Measurements from ENCODE around the gene SPATA31E1.

GRCh38 chr9:87891754-87892153, 9.1 kb downstream of the SPATA31E1 start:
- TF ChIP-seq USF2 (CRISPR knock-in tag; IDR thresholded peaks at IDR 0.05) (no peak), HMGXB4 (CRISPR knock-in tag; IDR thresholded peaks at IDR 0.05) (no peak), ZBTB21 (CRISPR knock-in tag; IDR thresholded peaks at IDR 0.05; ENCODE audit: borderline replicate concordance) (no peak), ZNF317 (CRISPR knock-in tag; IDR thresholded peaks at IDR 0.05; ENCODE audit: borderline replicate concordance, low read depth) (no peak), TCF7 (CRISPR knock-in tag; IDR thresholded peaks at IDR 0.05; ENCODE audit: low read depth) (no peak), JUN (CRISPR knock-in tag; IDR thresholded peaks at IDR 0.05) (no peak), NFYB (CRISPR knock-in tag; conservative IDR thresholded peaks at IDR 0.05; ENCODE audit: low read depth) (no peak)
- TF ChIP-seq, protein P1, sequence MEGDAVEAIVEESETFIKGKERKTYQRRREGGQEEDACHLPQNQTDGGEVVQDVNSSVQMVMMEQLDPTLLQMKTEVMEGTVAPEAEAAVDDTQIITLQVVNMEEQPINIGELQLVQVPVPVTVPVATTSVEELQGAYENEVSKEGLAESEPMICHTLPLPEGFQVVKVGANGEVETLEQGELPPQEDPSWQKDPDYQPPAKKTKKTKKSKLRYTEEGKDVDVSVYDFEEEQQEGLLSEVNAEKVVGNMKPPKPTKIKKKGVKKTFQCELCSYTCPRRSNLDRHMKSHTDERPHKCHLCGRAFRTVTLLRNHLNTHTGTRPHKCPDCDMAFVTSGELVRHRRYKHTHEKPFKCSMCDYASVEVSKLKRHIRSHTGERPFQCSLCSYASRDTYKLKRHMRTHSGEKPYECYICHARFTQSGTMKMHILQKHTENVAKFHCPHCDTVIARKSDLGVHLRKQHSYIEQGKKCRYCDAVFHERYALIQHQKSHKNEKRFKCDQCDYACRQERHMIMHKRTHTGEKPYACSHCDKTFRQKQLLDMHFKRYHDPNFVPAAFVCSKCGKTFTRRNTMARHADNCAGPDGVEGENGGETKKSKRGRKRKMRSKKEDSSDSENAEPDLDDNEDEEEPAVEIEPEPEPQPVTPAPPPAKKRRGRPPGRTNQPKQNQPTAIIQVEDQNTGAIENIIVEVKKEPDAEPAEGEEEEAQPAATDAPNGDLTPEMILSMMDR (IDR thresholded peaks at IDR 0.05) = no peak
- TF ChIP-seq, protein P2, sequence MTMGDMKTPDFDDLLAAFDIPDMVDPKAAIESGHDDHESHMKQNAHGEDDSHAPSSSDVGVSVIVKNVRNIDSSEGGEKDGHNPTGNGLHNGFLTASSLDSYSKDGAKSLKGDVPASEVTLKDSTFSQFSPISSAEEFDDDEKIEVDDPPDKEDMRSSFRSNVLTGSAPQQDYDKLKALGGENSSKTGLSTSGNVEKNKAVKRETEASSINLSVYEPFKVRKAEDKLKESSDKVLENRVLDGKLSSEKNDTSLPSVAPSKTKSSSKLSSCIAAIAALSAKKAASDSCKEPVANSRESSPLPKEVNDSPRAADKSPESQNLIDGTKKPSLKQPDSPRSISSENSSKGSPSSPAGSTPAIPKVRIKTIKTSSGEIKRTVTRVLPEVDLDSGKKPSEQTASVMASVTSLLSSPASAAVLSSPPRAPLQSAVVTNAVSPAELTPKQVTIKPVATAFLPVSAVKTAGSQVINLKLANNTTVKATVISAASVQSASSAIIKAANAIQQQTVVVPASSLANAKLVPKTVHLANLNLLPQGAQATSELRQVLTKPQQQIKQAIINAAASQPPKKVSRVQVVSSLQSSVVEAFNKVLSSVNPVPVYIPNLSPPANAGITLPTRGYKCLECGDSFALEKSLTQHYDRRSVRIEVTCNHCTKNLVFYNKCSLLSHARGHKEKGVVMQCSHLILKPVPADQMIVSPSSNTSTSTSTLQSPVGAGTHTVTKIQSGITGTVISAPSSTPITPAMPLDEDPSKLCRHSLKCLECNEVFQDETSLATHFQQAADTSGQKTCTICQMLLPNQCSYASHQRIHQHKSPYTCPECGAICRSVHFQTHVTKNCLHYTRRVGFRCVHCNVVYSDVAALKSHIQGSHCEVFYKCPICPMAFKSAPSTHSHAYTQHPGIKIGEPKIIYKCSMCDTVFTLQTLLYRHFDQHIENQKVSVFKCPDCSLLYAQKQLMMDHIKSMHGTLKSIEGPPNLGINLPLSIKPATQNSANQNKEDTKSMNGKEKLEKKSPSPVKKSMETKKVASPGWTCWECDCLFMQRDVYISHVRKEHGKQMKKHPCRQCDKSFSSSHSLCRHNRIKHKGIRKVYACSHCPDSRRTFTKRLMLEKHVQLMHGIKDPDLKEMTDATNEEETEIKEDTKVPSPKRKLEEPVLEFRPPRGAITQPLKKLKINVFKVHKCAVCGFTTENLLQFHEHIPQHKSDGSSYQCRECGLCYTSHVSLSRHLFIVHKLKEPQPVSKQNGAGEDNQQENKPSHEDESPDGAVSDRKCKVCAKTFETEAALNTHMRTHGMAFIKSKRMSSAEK (CRISPR knock-in tag; IDR thresholded peaks at IDR 0.05; ENCODE audit: borderline replicate concordance) = no peak
- TF ChIP-seq, protein P3, sequence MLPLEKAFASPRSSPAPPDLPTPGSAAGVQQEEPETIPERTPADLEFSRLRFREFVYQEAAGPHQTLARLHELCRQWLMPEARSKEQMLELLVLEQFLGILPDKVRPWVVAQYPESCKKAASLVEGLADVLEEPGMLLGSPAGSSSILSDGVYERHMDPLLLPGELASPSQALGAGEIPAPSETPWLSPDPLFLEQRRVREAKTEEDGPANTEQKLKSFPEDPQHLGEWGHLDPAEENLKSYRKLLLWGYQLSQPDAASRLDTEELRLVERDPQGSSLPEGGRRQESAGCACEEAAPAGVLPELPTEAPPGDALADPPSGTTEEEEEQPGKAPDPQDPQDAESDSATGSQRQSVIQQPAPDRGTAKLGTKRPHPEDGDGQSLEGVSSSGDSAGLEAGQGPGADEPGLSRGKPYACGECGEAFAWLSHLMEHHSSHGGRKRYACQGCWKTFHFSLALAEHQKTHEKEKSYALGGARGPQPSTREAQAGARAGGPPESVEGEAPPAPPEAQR (CRISPR knock-in tag; IDR thresholded peaks at IDR 0.05) = no peak
- TF ChIP-seq, protein P4, sequence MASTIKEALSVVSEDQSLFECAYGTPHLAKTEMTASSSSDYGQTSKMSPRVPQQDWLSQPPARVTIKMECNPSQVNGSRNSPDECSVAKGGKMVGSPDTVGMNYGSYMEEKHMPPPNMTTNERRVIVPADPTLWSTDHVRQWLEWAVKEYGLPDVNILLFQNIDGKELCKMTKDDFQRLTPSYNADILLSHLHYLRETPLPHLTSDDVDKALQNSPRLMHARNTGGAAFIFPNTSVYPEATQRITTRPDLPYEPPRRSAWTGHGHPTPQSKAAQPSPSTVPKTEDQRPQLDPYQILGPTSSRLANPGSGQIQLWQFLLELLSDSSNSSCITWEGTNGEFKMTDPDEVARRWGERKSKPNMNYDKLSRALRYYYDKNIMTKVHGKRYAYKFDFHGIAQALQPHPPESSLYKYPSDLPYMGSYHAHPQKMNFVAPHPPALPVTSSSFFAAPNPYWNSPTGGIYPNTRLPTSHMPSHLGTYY (CRISPR knock-in tag; IDR thresholded peaks at IDR 0.05) = no peak

Measured in WTC11 (cell line).